GM18505 (cell line): Measurements from ENCODE around the gene PRSS12.

Experiments used
- ATAC-seq: cut with Tn5 transposase; IDR thresholded peaks from one replicate; pipeline ENCODE4 v1.9.1; 2021; ENCODE audit not compliant: unreplicated experiment
- POLR2A ChIP-seq: IDR thresholded peaks from 4 replicates; pipeline ENCODE4 v1.6.1; 2011; ENCODE audit warnings: borderline replicate concordance; ENCODE audit not compliant: insufficient read depth, insufficient read length; ENCODE audit errors: extremely low read depth

The PRSS12 gene

GRCh38 chr4:118373614-118374255 is 20.9 kb upstream of the PRSS12 start:
- no peak for TF ChIP-seq POLR2A
- no peak for ATAC-seq

- TF ChIP-seq POLR2A = no peak
- no peak for ATAC-seq
These were observed 19.4 kb upstream of the PRSS12 start for GRCh38 chr4:118372251-118372650.

GRCh38 chr4:118369231-118369630 is 16.4 kb upstream of the PRSS12 start:
- TF ChIP-seq POLR2A = no peak
- ATAC-seq = no peak

- no peak for TF ChIP-seq POLR2A
- no peak for ATAC-seq
These were observed 15.1 kb upstream of the PRSS12 start for GRCh38 chr4:118367872-118368271.

GRCh38 chr4:118367361-118367760 is 14.6 kb upstream of the PRSS12 start:
- no peak for TF ChIP-seq POLR2A
- ATAC-seq = no peak

GRCh38 chr4:118363166-118363565 is 10.4 kb upstream of the PRSS12 start:
- ATAC-seq = no peak
- no peak for TF ChIP-seq POLR2A

- no peak for ATAC-seq
- no peak for TF ChIP-seq POLR2A
These were observed 8.4 kb upstream of the PRSS12 start for GRCh38 chr4:118361192-118361591.

GRCh38 chr4:118360106-118360505 is 7.3 kb upstream of the PRSS12 start:
- no peak for TF ChIP-seq POLR2A

GRCh38 chr4:118357601-118358000 is 4.8 kb upstream of the PRSS12 start:
- TF ChIP-seq POLR2A = no peak
- ATAC-seq = no peak

More at GRCh38 chr4:118360106-118360505, 7.3 kb upstream of the PRSS12 start:
- no peak for ATAC-seq

GRCh38 chr4:118356731-118357130 is 3.9 kb upstream of the PRSS12 start:
- TF ChIP-seq POLR2A = no peak
- ATAC-seq = no peak

GRCh38 chr4:118356111-118356510 is 3.3 kb upstream of the PRSS12 start:
- ATAC-seq = no peak
- no peak for TF ChIP-seq POLR2A

- no peak for ATAC-seq
- TF ChIP-seq POLR2A = no peak
These were observed 2.1 kb upstream of the PRSS12 start for GRCh38 chr4:118354913-118355312.

- TF ChIP-seq POLR2A = no peak
- ATAC-seq = no peak
These were observed 779 bp upstream of the PRSS12 start for GRCh38 chr4:118353534-118354030.
